GM12878 (cell line): ENCODE measurements around the gene SLC39A6. TPM values are rescaled to one million over a fixed set of nuclear protein-coding genes. Genes with fewer than 3 reads are reported as not detected.

Experiments
- ATAC-seq: fragments of 200-7000 bp; cut with Tn5 transposase; 3 replicates; pipeline ENCODE4 v1.9.1; 2020; ENCODE audit warnings: mild to moderate bottlenecking, moderate library complexity
- Bru-seq: library from RNA; stranded (reverse); fragments of 400-500 nt; gene quantifications from one replicate; lab custom pipeline; 2021; lab: Mats Ljungman, UMichigan
- BruChase-seq, 2 experiments: library from RNA; stranded (reverse); fragments of 400-500 nt; gene quantifications; one replicate each; lab custom pipeline; 2021; lab: Mats Ljungman, UMichigan
- BruUV-seq: library from RNA; stranded (reverse); fragments of 400-500 nt; replicated peaks from 2 replicates; lab custom pipeline; 2021; lab: Mats Ljungman, UMichigan
- CTCF ChIA-PET: fragments of 300-600 bp; sonication (Branson Sonifier 250); formaldehyde crosslinking; extraction: SDS; loops from one replicate; lab custom pipeline; 2021; ENCODE audit warnings: inconsistent platforms; lab: Yijun Ruan, JAX
- POLR2A ChIA-PET: fragments of 350-600 bp; formaldehyde crosslinking; extraction: SDS; loops from one replicate; lab custom pipeline; 2021; ENCODE audit warnings: inconsistent platforms; lab: Charles Lee
- RAD21 ChIA-PET: fragments of 300-600 bp; sonication (Branson Sonifier 250); formaldehyde crosslinking; loops from one replicate; lab custom pipeline; 2023; ENCODE audit warnings: antibody characterized with exemption; ENCODE audit not compliant: unreplicated experiment; lab: Charles Lee
- SMC1A ChIA-PET: fragments of 300-600 bp; sonication (Branson Sonifier 250); formaldehyde crosslinking; loops from one replicate; lab custom pipeline; 2023; ENCODE audit not compliant: unreplicated experiment, uncharacterized antibody; lab: Charles Lee
- DNase-seq: peaks from one replicate; pipeline ENCODE4 v3.0.0-alpha.2; 2011; ENCODE audit warnings: low read depth, low spot score
- FAIRE-seq: peaks from 3 replicates; lab custom pipeline; 2011; peaks lifted over from hg19 to GRCh38; lab: Jason Lieb, UNC
- H2AFZ ChIP-seq: 2 replicates; pipeline ENCODE4 v1.6.0; 2011; ENCODE audit warnings: low read depth, low read length, control low read depth; ENCODE audit not compliant: control insufficient read depth
- H3K27ac ChIP-seq: 2 replicates; pipeline ENCODE4 v1.5.1; 2011; ENCODE audit warnings: control low read depth; ENCODE audit not compliant: control insufficient read depth, insufficient read depth
- H3K27me3 ChIP-seq, 2 experiments: replicated peaks in 1 of 2; 2 replicates each; pipeline versions ENCODE4 v1.6.0 to v1.6.1; 2011; ENCODE audit warnings: low read length in 1 of 2; ENCODE audit not compliant: control insufficient read depth in 2 of 2, insufficient read depth in 2 of 2
- H3K36me3 ChIP-seq, 2 experiments: 2 replicates each; pipeline ENCODE4 v1.5.1; 2011; ENCODE audit warnings: low read length in 1 of 2; ENCODE audit not compliant: control insufficient read depth in 2 of 2, insufficient read depth in 2 of 2
- H3K4me1 ChIP-seq: 2 replicates; pipeline ENCODE4 v1.6.1; 2011; ENCODE audit warnings: mild to moderate bottlenecking, low read length, moderate library complexity, mixed read lengths; ENCODE audit not compliant: control insufficient read depth, insufficient read depth
- H3K4me2 ChIP-seq: 2 replicates; pipeline ENCODE4 v1.6.0; 2011; ENCODE audit warnings: control low read depth; ENCODE audit not compliant: control insufficient read depth, insufficient read depth
- H3K4me3 ChIP-seq: fragments of 200-600 bp; sonication (generic); 2 replicates; pipeline ENCODE4 v1.5.1; 2016
- H3K79me2 ChIP-seq: 2 replicates; pipeline ENCODE4 v1.6.0; 2011; ENCODE audit warnings: low read length; ENCODE audit not compliant: control insufficient read depth, insufficient read depth
- H3K9ac ChIP-seq: 2 replicates; pipeline ENCODE4 v1.8.0; 2011; ENCODE audit warnings: low read length, control low read depth, mixed read lengths; ENCODE audit not compliant: control insufficient read depth, insufficient read depth
- H3K9me3 ChIP-seq: replicated peaks from 3 replicates; pipeline ENCODE4 v1.5.1; 2011; ENCODE audit warnings: mild to moderate bottlenecking, low read length; ENCODE audit not compliant: control insufficient read depth, insufficient read depth
- H4K20me1 ChIP-seq: 2 replicates; pipeline ENCODE4 v1.6.0; 2011; ENCODE audit not compliant: control insufficient read depth, insufficient read depth
- ESRRA ChIP-seq: IDR thresholded peaks from 2 replicates; pipeline ENCODE4 v1.6.1; 2012; ENCODE audit warnings: mild to moderate bottlenecking, low read length, improper control_type of control experiment
- NRF1 ChIP-seq: conservative IDR thresholded peaks from 2 replicates; pipeline ENCODE4 v1.6.1; 2011; ENCODE audit warnings: mild to moderate bottlenecking, low read depth, low read length, improper control_type of control experiment
- REST ChIP-seq: IDR thresholded peaks from 2 replicates; pipeline ENCODE4 v1.6.1; 2012; ENCODE audit warnings: mild to moderate bottlenecking, low read depth, low read length
- RFX5 ChIP-seq: IDR thresholded peaks from 2 replicates; pipeline ENCODE4 v1.6.1; 2011; ENCODE audit warnings: low read depth, low read length, improper control_type of control experiment
- SIX5 ChIP-seq: IDR thresholded peaks from 2 replicates; pipeline ENCODE4 v1.6.1; 2011; ENCODE audit warnings: mild to moderate bottlenecking, low read depth, low read length, moderate library complexity; ENCODE audit not compliant: severe bottlenecking
- SREBF2 ChIP-seq: IDR thresholded peaks from 2 replicates; pipeline ENCODE4 v1.6.1; 2012; ENCODE audit warnings: mild to moderate bottlenecking, low read length
- TAF1 ChIP-seq: IDR thresholded peaks from 2 replicates; pipeline ENCODE4 v1.6.1; 2011; ENCODE audit warnings: mild to moderate bottlenecking, low read depth, low read length, borderline replicate concordance
- ZSCAN29 ChIP-seq: fragments of 450-650 bp; IDR thresholded peaks from 2 replicates; pipeline ENCODE4 v1.6.1; 2017; ENCODE audit warnings: mild to moderate bottlenecking, moderate library complexity
- WGBS: methylation state at CpG from one replicate; pipeline ENCODE4 v1.1.6; 2016; ENCODE audit warnings: low lambda C conversion rate; ENCODE audit not compliant: insufficient replicate concordance, insufficient coverage; ENCODE audit errors: missing lambda C conversion rate; 5-methylcytosine and 5-hydroxymethylcytosine counted together
- in situ Hi-C: fragments of 300-500 bp; cut with MboI; formaldehyde crosslinking; loops from 9 replicates; pipeline ENCODE4 v1.14.3; 2018; ENCODE audit warnings: mixed read lengths
- intact Hi-C: fragments of 100-400 bp; cut with micrococcal nuclease; formaldehyde crosslinking; loops from one replicate; pipeline ENCODE4 v1.14.2; 2022; ENCODE audit not compliant: unreplicated experiment
- long read RNA-seq, 2 experiments: library from polyadenylated mRNA; unstranded; transcript quantifications; one replicate each; pipeline ENCODE4 v2.0.0, GENCODE V29; 2019 to 2020
- polyA minus RNA-seq, 3 experiments: library from RNA; depleted of rRNA, polyadenylated mRNA; stranded (reverse); fragments of >200 nt; gene quantifications; 2 replicates each; pipeline ENCODE4 v1.2.3, GENCODE V29; 2011
- polyA plus RNA-seq, 11 experiments: library from polyadenylated mRNA; depleted of rRNA in 4 of 11; unstranded in 6 of 11; stranded (reverse) in 5 of 11; fragments of >200 nt; fragmentation: Nextera tagmentation in 4 of 11; fragmentation: Illumina TruSeq in 1 of 11; extraction: Ambion mirVana in 4 of 11; extraction: Trizol in 1 of 11; gene quantifications; 1 replicate in 1 of 11; 2 replicates in 10 of 11; pipeline versions ENCODE4 v1.2.1 to v1.2.3, GENCODE V29; 2011 to 2016; ENCODE audit warnings: inconsistent platforms in 2 of 11, missing spikeins in 2 of 11, low read depth in 1 of 11
- total RNA-seq, 4 experiments: library from RNA; depleted of rRNA in 3 of 4; stranded (reverse); fragments of >200 nt in 3 of 4; fragmentation: Illumina TruSeq in 1 of 4; extraction: Trizol in 1 of 4; gene quantifications; 2 replicates each; pipeline versions ENCODE4 v1.2.1 to v1.2.3, GENCODE V29; 2013 to 2021
- TF ChIP-seq, protein P1 (sequence below): fragments of 450-650 bp; IDR thresholded peaks from 2 replicates; pipeline ENCODE4 v1.6.1; 2016; ENCODE audit warnings: mild to moderate bottlenecking

SLC39A6 gene, protein sequence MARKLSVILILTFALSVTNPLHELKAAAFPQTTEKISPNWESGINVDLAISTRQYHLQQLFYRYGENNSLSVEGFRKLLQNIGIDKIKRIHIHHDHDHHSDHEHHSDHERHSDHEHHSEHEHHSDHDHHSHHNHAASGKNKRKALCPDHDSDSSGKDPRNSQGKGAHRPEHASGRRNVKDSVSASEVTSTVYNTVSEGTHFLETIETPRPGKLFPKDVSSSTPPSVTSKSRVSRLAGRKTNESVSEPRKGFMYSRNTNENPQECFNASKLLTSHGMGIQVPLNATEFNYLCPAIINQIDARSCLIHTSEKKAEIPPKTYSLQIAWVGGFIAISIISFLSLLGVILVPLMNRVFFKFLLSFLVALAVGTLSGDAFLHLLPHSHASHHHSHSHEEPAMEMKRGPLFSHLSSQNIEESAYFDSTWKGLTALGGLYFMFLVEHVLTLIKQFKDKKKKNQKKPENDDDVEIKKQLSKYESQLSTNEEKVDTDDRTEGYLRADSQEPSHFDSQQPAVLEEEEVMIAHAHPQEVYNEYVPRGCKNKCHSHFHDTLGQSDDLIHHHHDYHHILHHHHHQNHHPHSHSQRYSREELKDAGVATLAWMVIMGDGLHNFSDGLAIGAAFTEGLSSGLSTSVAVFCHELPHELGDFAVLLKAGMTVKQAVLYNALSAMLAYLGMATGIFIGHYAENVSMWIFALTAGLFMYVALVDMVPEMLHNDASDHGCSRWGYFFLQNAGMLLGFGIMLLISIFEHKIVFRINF
- 49.7 and 61.2 TPM in 2 replicates for total RNA-seq (2013; cell fraction: nucleolus; rRNA removed)
- total RNA-seq (2014; rRNA removed) = 53.3 and 58.1 TPM in 2 replicates
- total RNA-seq (2014; rRNA removed; fragmentation: Illumina TruSeq; extraction: Trizol) = 54.8 and 54.9 TPM in 2 replicates
- total RNA-seq (2021) = 31.5 and 31.8 TPM in 2 replicates
- polyA plus RNA-seq (2011; ENCODE audit: low read depth) = 22.7 TPM
- polyA plus RNA-seq (2011; rRNA removed) = 65.1 and 65.9 TPM in 2 replicates
- polyA plus RNA-seq (2011; cell fraction: cytosol; rRNA removed) = 37.4 and 45.2 TPM in 2 replicates
- polyA plus RNA-seq (2011; cell fraction: nucleus; rRNA removed) = 27.5 and 31.7 TPM in 2 replicates
- polyA plus RNA-seq (2012) = 20.1 and 22.9 TPM in 2 replicates
- 51.5 and 60.6 TPM in 2 replicates for polyA plus RNA-seq (2014; fragmentation: Illumina TruSeq; extraction: Trizol)
- polyA plus RNA-seq (2014; fragmentation: Nextera tagmentation; extraction: Ambion mirVana) = 10 to 100 TPM; 12.4 to 19.5 TPM
- polyA plus RNA-seq (2014; rRNA removed) = 27.7 and 34.1 TPM in 2 replicates
- polyA plus RNA-seq (2016; fragmentation: Nextera tagmentation; extraction: Ambion mirVana) = 10 to 100 TPM; 38.7 to 43.9 TPM
- polyA minus RNA-seq (2011; rRNA and poly(A)+ RNA removed) = 66.1 and 89.0 TPM in 2 replicates
- polyA minus RNA-seq (2011; cell fraction: cytosol; rRNA and poly(A)+ RNA removed) = 13.1 and 16.2 TPM in 2 replicates
- polyA minus RNA-seq (2011; cell fraction: nucleus; rRNA and poly(A)+ RNA removed) = 10.6 and 15.5 TPM in 2 replicates
- percentile 82 among the genes with signal in this experiment for Bru-seq, nascent RNA
- percentile 94 among the genes with signal in this experiment for BruChase-seq, experiment 1, labeled RNA remaining after a 6-hour chase
- percentile 88 among the genes with signal in this experiment for BruChase-seq, experiment 2, labeled RNA remaining after a 2-hour chase
- long read RNA-seq, experiment 1, transcript SLC39A6-201 (10 exons, 3,543 nt) = major isoform, 15 of 34 reads
- long read RNA-seq, experiment 1, partial matches to known transcripts = 14 of 34 reads
- long read RNA-seq, experiment 1, other reads (novel, unspliced or antisense) = 3 of 34 reads
- long read RNA-seq, experiment 2, transcript SLC39A6-204 (10 exons, 3,003 nt) = minor isoform, 7 of 216 reads
- long read RNA-seq, experiment 2, transcript SLC39A6-201 (10 exons, 3,543 nt) = major isoform, 60 of 216 reads
- long read RNA-seq, experiment 2, partial matches to known transcripts = 134 of 216 reads
- long read RNA-seq, experiment 2, other reads (novel, unspliced or antisense) = 15 of 216 reads

DNA sequence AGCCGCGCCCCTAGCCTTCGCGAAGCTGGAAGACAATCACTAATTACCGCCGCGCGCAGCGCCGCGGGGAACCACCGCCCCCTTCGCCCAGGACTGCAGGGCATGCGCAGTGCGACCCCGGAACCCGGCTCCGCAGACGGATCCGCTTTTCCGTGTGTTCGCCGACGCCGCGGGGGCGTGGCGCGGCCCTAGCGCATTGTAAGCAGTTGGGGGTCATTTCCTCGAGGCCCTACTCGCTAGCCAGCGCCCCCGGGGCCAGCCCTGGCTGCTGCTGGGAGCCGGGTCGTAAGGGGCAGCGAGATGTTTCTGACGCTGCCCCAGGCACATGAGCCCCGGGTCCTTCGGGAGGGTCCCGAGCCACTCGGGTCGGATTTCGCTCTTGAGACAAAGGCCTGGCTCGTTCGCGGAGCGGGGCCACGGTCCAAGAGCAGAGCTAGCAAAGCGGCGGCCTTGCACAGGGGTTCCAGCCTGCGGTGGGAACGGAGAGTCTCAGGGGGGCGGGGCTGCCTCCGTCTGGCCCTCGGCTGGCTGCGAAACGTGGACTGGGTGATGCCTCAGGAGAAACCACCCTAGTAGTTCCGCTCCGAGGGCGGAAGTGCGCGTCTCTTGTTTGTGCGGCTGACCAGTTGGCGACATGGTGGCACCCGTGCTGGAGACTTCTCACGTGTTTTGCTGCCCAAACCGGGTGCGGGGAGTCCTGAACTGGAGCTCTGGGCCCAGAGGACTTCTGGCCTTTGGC, at the start of gene SLC39A6, which contains the start of gene ELP2:
SLC39A6 (minus strand) TSS at position 41 of the 739 bp plus-strand sequence. CDS start 2,333 bp downstream, outside the sequence.
ELP2 (plus strand) TSS at position 600 of the 739 bp plus-strand sequence; CDS start at position 635, 35 bp downstream.
- in situ Hi-C loops = no loop called here
- SMC1A ChIA-PET = interaction anchor here (0.8 to 1.2 kb wide), 2 partner anchors 30 to 107 kb away, joined by 3 read pairs; no protein-coding TSS in a partner anchor
- 1% methylated on average over 67 of the region's 69 CpGs for WGBS
- peak; percentile 79 for FAIRE-seq
- ATAC-seq = peak; percentile 93
- intact Hi-C loops = loop anchor here (2.0 to 5.0 kb wide), 2 partner anchors 63 to 112 kb away; partner anchors contain the start of gene RPRD1A
- Histone ChIP-seq H3K4me1 (peaks cover 7% of the 10 kb centered on the region; the same call in 1 of the 2 replicates), H3K9ac (peak within 1 kb of the TSS; percentile 99), H2AFZ (peak within 1 kb of the TSS; percentile 98), H3K4me3 (peak within 1 kb of the TSS; percentile 85), H3K36me3 (no peaks in the 10 kb centered on the region; a peak in 1 of 4 replicates), H3K9me3 (peaks cover 3% of the 10 kb centered on the region; the same call in 2 of the 3 replicates), H3K4me2 (peak within 1 kb of the TSS; percentile 92), H3K27ac (peak within 1 kb of the TSS; percentile 98), H3K27me3 (no peaks in the 10 kb centered on the region), H3K79me2 (peaks cover 65% of the 10 kb centered on the region), H4K20me1 (no peaks in the 10 kb centered on the region)
- BruUV-seq = no TSS peak
- POLR2A ChIA-PET = interaction anchor here (0.6 to 2.4 kb wide), 6 partner anchors 10 to 229 kb away, joined by 3 to 7 read pairs (median 4); partner anchors contain the start of genes RMP24 and RPRD1A
- CTCF ChIA-PET = interaction anchor here (0.6 to 4.2 kb wide), 8 partner anchors 10 to 264 kb away, joined by 3 to 20 read pairs (median 6); no protein-coding TSS in a partner anchor
- RAD21 ChIA-PET = interaction anchor here (0.6 to 3.3 kb wide), 5 partner anchors 34 to 313 kb away, joined by 3 to 11 read pairs (median 5); no protein-coding TSS in a partner anchor
- peak; percentile 76 for DNase-seq
- no peak for TF ChIP-seq REST
- TF ChIP-seq, protein P1, sequence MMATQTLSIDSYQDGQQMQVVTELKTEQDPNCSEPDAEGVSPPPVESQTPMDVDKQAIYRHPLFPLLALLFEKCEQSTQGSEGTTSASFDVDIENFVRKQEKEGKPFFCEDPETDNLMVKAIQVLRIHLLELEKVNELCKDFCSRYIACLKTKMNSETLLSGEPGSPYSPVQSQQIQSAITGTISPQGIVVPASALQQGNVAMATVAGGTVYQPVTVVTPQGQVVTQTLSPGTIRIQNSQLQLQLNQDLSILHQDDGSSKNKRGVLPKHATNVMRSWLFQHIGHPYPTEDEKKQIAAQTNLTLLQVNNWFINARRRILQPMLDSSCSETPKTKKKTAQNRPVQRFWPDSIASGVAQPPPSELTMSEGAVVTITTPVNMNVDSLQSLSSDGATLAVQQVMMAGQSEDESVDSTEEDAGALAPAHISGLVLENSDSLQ = peak; percentile 73; the same call in 1 of the 2 replicates
- TF ChIP-seq SREBF2 = no peak
- peak; percentile 89 for TF ChIP-seq ZSCAN29
- TF ChIP-seq NRF1 = peak; percentile 84
- 0 out of 2 replicates have a peak, but pooled peaks have one; percentile 12 for TF ChIP-seq RFX5
- no peak for TF ChIP-seq SIX5
- no peak for TF ChIP-seq ESRRA
- peak; percentile 79 for TF ChIP-seq TAF1
